Right lung (tissue), 10 donors: ENCODE data around the gene ARHGEF7. TPM values are rescaled to one million over a fixed set of nuclear protein-coding genes. Genes with fewer than 3 reads are reported as not detected.
"Not testable (repeated sequence)": the region's sequence is repeated elsewhere in the genome, so short reads cannot be mapped to it uniquely, and the experiment has no call there.

Source experiments
- DNase-seq, 2 donors: peaks; one replicate each; pipeline ENCODE4 v3.0.0-alpha.2; 2013
- long read RNA-seq, 8 donors: transcript quantifications; one replicate each; lab custom pipeline, GENCODE V29; 2026
- polyA plus RNA-seq, 5 donors: library from polyadenylated mRNA; unstranded; fragments of 120-200 nt; gene quantifications; one replicate each; pipeline versions ENCODE4 v1.2.1 to v1.2.3, GENCODE V29; 2013; ENCODE audit warnings: inconsistent platforms in 1 of 5, low replicate concordance in 1 of 5; ENCODE audit not compliant: insufficient read length in 5 of 5, insufficient read depth in 1 of 5

Gene ARHGEF7, protein sequence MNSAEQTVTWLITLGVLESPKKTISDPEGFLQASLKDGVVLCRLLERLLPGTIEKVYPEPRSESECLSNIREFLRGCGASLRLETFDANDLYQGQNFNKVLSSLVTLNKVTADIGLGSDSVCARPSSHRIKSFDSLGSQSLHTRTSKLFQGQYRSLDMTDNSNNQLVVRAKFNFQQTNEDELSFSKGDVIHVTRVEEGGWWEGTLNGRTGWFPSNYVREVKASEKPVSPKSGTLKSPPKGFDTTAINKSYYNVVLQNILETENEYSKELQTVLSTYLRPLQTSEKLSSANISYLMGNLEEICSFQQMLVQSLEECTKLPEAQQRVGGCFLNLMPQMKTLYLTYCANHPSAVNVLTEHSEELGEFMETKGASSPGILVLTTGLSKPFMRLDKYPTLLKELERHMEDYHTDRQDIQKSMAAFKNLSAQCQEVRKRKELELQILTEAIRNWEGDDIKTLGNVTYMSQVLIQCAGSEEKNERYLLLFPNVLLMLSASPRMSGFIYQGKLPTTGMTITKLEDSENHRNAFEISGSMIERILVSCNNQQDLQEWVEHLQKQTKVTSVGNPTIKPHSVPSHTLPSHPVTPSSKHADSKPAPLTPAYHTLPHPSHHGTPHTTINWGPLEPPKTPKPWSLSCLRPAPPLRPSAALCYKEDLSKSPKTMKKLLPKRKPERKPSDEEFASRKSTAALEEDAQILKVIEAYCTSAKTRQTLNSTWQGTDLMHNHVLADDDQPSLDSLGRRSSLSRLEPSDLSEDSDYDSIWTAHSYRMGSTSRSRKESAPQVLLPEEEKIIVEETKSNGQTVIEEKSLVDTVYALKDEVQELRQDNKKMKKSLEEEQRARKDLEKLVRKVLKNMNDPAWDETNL
- 10 to 100 TPM; 59.8 to 84.4 (median 69.0) TPM for polyA plus RNA-seq
- long read RNA-seq, donor 1, partial matches to known transcripts = 56 of 57 reads
- long read RNA-seq, donor 1, other reads (novel, unspliced or antisense) = 0 of 57 reads
- long read RNA-seq, donor 2, partial matches to known transcripts = 7 of 9 reads
- long read RNA-seq, donor 2, other reads (novel, unspliced or antisense) = 0 of 9 reads
- long read RNA-seq, donor 3, partial matches to known transcripts = 50 of 50 reads
- long read RNA-seq, donor 3, other reads (novel, unspliced or antisense) = 0 of 50 reads
- long read RNA-seq, donor 4, partial matches to known transcripts = 6 of 7 reads
- long read RNA-seq, donor 4, other reads (novel, unspliced or antisense) = 0 of 7 reads
- long read RNA-seq, donor 5, full-length matches to known transcripts = 1 of 1 reads
- long read RNA-seq, donor 5, partial matches to known transcripts = 0 of 1 reads
- long read RNA-seq, donor 5, other reads (novel, unspliced or antisense) = 0 of 1 reads
- long read RNA-seq, donor 6, partial matches to known transcripts = 5 of 6 reads
- long read RNA-seq, donor 6, other reads (novel, unspliced or antisense) = 0 of 6 reads
- long read RNA-seq, donor 7, partial matches to known transcripts = 33 of 33 reads
- long read RNA-seq, donor 7, other reads (novel, unspliced or antisense) = 0 of 33 reads
- long read RNA-seq, donor 8, partial matches to known transcripts = 9 of 9 reads
- long read RNA-seq, donor 8, other reads (novel, unspliced or antisense) = 0 of 9 reads

DNA sequence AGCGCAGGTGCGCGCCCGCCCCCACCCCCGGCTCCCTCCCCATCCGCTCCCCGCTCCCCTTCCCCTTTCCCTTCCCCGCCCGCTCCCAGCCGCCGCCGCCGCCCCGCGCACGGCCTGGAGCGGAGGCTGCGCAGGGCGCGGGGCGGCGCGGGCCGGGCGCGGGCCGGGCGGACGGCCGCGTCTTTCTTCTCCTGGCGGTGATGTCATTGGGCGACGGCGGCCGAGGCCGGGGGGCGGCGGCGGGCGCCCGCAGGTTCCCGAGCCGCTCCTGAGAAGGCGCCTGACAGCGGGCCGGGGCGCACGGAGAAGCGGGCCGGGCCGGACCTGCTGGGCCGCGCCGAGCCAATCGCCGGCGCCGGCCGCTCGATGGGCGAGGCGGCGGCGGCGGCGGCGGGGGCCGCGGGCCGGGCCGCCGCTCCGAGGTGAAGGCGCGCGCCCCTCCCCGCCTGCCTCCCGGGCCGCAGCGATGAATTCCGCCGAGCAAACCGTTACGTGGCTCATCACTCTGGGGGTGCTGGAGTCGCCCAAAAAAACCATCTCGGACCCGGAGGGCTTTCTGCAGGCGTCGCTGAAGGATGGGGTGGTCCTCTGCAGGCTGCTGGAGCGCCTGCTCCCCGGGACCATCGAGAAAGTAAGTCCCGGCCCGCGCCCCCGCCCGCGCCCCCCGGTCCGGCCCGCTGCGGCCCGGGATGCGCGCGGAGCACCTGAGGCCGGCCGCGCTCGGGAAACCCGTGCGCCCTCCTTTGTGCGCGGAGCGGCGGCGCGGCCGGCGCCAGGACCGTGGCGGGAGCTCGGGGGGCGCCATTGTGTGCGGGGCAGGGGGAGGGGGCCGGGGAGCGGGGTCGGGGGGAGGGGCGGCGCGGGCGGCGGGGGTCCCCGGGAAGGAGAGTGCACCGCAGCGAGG is at the start of gene ARHGEF7:
Gene ARHGEF7, plus strand, starts transcription at position 250 of the 904 bp plus-strand sequence. Its CDS starts 217 bp downstream, at position 467.
- DNase-seq = no peak

- DNase-seq = no peak
Measured at GRCh38 chr13:111065698-111066097, 49.4 kb upstream of the ARHGEF7 start.

DNA sequence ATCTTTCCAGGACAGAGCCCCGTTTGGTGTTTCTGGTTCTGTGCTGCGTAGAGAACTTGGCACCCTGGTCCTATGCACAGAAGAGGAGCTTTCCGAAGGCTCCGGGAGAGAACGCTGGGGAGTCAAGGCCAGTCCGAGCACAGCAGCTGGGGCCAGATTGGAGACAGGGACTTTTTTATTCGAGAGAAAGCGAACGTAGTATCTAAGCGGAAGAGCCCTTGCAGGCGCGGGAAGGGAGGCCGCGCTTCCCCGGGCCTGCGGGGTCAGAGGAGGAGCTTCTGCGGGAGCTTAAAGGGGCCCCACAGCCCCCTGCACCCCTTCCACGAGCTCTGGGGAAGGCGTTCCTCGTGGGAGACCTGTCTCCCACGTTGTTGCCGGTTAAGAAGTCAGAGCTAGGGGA is 48.6 kb upstream of the ARHGEF7 start:
- DNase-seq = no peak

DNA sequence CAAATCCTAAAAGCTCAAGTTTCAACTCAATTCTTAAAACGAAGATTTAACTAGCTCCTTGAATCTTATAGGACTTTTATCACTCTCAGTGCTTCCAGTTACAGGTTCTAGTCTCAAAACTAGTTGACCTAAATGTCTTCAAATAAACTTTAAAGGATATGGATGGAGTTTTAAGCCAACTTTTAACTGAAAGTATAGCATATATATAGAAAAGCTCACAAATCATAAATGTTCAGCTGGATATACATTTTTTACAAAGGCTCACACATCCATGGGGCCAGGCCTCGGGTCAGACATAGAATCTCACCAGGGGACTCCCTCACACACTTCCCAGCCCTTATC is 47.1 kb upstream of the ARHGEF7 start:
- no peak for DNase-seq

DNA sequence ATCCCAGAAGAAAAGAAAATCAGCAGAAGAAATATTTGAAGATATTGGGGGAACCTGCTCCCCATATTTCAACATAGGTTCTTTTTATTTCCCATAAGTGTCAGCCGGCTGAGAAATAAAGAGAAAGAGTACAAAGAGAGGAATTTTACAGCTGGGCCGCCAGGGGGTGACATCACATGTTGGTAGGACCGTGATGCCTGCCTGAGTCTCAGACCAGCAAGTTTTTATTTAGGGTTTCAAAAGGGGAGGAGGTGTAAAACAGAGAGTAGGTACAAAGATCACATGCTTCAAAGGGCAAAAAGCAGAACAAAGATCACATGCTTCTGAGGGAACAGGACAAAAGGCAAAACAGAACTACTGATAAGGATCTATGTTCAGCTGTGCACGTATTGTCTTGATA is 44.0 kb upstream of the ARHGEF7 start:
- DNase-seq = not testable (repeated sequence)

DNA sequence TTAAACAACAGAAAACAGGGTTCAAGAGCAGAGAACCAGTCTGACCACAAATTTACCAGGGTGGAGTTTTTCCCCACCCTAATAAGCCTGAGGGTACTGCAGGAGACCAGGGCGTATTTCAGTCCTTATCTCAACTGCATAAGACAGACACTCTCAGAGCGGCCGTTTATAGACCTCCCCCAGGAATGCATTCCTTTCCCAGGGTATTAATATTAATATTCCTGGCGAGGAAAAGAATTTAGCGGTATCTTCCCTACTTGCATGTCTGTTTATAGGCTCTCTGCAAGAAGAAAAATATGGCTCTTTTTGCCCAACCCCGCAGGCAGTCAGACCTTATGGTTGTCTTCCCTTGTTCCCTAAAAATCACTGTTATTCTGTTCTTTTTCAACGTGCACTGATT is 43.6 kb upstream of the ARHGEF7 start:
- DNase-seq = not testable (repeated sequence)

- DNase-seq = no peak
Measured at GRCh38 chr13:111074826-111075225, 40.3 kb upstream of the ARHGEF7 start.

- DNase-seq = no peak
Measured at GRCh38 chr13:111076155-111077013, 38.7 kb upstream of the ARHGEF7 start.

DNA sequence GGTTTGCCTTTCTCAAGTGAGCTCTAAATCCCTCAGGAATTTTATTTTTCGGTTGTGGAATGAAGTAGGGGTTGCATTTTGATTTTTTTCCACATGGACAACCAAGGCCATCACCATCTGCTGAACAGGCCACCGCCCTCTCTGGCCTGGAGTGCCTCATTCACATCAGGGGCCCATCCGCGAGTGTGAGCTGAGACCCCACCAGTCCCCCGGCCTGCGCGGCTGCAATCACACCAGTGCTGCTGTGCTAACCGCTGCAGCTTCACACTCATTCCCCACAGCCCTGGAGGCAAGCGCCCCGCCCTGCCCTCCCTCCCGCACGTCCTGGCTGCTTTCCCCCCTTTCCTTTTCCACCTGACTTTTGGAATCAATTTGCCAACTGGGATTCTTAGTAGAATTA is 35.7 kb upstream of the ARHGEF7 start:
- DNase-seq = no peak

DNA sequence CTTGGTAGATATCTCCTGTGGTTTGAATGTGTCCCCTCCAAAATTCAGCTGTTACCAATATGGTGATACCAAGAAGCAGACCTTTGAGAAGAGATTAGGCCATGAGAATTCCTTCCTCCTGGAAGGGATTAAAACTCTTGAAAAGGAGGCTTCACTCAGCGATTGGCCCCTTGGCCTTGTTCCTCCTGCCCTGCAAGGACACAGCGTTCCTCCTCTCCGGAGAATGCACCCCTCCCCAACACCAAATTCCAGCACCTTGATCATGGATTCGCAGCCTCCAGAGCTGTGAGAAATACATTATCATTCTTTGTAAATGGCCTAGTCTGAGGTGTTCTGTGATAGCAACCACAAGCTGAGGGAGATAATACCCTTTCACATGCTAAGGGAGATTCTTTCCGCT is 34.5 kb upstream of the ARHGEF7 start:
- DNase-seq = no peak

DNA sequence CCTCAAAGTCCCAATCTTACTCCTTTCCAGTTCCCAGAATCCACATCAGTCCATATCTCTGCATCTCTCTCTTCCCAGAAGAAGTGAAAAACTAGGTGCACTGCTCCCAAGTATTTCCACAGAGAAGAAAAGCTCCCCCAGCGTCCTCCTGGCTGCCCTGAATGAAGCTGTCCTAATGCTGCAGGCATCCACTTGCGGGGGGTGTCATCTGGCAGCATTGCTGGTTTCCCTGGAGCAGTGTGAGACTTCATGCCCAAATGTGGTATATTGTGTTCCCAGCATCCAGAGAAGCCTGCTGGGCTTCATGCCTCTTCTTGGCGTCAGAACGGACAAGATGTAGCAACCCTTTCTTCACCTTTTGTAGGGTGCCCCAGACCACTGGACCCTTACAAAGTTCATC is 32.9 kb upstream of the ARHGEF7 start:
- no peak for DNase-seq

DNA sequence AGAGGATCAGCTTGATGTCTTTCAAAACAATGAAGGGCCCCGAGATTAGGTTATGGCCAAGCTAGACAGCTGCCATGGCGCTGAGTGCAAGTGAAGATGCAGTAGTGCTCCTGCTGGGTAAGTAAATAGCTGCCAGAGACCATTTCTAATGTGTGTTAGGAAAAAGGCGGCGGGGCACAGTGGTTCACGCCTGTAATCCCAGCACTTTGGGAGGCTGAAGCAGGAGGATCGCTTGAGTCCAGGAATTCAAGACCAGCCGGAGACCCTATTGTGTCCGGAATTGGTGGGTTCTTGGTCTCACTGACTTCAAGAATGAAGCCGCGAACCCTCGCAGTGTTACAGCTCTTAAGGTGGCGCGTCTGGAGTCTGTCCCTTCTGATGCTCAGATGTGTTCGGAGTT is 32.3 kb upstream of the ARHGEF7 start:
- not testable (repeated sequence) for DNase-seq

DNA sequence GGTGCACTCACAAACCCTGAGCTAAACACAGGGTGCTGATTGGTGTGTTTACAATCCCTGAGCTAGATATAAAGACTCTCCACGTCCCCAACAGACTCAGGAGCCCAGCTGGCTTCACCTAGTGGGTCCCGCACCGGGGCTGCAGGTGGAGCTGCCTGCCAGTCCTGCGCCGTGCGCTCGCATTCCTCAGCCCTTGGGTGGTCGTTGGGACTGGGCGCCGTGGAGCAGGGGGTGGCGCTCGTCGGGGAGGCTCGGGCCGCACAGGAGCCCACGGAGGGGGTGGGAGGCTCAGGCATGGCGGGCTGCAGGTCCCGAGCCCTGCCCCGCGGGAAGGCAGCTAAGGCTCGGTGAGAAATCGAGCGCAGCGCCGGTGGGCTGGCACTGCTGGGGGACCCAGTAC is 31.4 kb upstream of the ARHGEF7 start:
- not testable (repeated sequence) for DNase-seq

GRCh38 chr13:111090169-111090568 is 24.9 kb upstream of the ARHGEF7 start:
- no peak for DNase-seq

DNA sequence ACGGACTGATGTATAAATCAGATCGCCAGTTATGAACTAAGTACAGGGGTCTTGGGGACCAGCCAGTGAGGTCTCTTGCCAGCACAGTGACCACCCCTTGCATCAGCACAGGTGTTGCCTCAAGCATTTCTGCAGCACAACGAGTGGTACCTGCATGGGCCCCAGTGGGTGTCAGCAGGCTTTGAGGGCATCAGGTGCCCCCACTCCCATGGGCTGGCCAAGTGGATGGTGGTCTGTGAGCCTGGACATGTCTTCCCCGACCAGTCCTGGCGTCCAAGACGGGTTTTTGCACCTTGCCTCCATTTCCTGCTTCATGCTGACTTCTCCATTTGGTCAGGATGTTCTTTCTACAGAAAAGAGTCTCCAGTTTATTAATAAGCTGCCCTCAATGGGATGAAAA is 22.4 kb upstream of the ARHGEF7 start:
- DNase-seq = no peak

DNA sequence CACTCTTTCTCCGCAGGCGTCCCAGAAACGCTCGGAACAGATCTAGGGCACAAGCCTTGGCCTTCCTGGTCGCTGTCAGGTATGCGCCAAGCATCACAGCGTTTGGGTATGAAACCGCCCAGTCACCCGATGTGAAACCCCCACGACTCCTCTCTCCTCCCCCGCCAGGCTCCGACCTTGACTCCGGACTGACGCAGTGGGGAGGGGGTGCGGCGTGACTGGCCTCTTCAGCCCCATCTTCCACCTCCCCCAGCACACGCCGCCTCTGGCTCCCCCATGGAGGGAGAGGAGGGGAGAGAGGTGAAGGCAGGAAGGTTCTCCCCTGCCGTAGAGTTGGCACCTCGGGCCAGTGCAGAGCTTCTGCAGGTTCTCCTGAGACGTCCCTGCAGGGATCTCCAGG is 22.0 kb upstream of the ARHGEF7 start:
- DNase-seq = no peak

GRCh38 chr13:111093634-111094033 is 21.5 kb upstream of the ARHGEF7 start:
- no peak for DNase-seq

GRCh38 chr13:111095031-111095840 is 19.9 kb upstream of the ARHGEF7 start:
- DNase-seq = no peak
